HepG2 (cell line): ENCODE data around the gene HYAL1. TPM values are rescaled to one million over a fixed set of nuclear protein-coding genes. Genes with fewer than 3 reads are reported as not detected.

Source experiments
- ARHGAP35 ChIP-seq: sonication (generic); formaldehyde crosslinking; IDR thresholded peaks from 2 replicates; pipeline ENCODE4 v1.9.0; 2022; ENCODE audit warnings: mild to moderate bottlenecking, inconsistent platforms, moderate library complexity, missing genetic modification reagents, borderline replicate concordance
- ERF ChIP-seq: IDR thresholded peaks from 2 replicates; pipeline ENCODE4 v1.6.1; 2018; ENCODE audit warnings: missing biosample characterization, missing genetic modification reagents
- GABPA ChIP-seq, 2 experiments: IDR thresholded peaks; 2 replicates each; pipeline ENCODE4 v1.6.1; 2011 to 2016; ENCODE audit warnings: low read depth in 2 of 2, low read length in 1 of 2, missing biosample characterization in 1 of 2, missing genetic modification characterization in 1 of 2
- HNF4A ChIP-seq: sonication (generic); formaldehyde crosslinking; IDR thresholded peaks from 2 replicates; pipeline ENCODE4 v1.4.0; 2020; ENCODE audit warnings: missing genetic modification reagents
- HOXA9 ChIP-seq: sonication (generic); formaldehyde crosslinking; IDR thresholded peaks from 2 replicates; pipeline ENCODE4 v1.8.1; 2022; ENCODE audit warnings: missing genetic modification reagents, mild to moderate bottlenecking, moderate library complexity, borderline replicate concordance
- LCORL ChIP-seq, 2 experiments: fragments of 450-650 bp in 1 of 2; sonication (generic) in 1 of 2; formaldehyde crosslinking in 1 of 2; IDR thresholded peaks; 2 replicates each; pipeline versions ENCODE4 v1.5.0 to v1.6.1; 2017 to 2020; ENCODE audit warnings: antibody characterized with exemption in 1 of 2, missing genetic modification reagents in 1 of 2
- MAZ ChIP-seq, 2 experiments: sonication (generic) in 1 of 2; formaldehyde crosslinking in 1 of 2; IDR thresholded peaks; 2 replicates each; pipeline versions ENCODE4 v1.5.0 to v1.6.1; 2012 to 2020; ENCODE audit warnings: low read depth in 2 of 2, mild to moderate bottlenecking in 2 of 2, borderline replicate concordance in 1 of 2, improper control_type of control experiment in 1 of 2, low read length in 1 of 2, missing genetic modification reagents in 1 of 2, moderate library complexity in 1 of 2
- NCOA1 ChIP-seq: sonication (generic); formaldehyde crosslinking; IDR thresholded peaks from 2 replicates; pipeline ENCODE4 v1.9.0; 2021; ENCODE audit warnings: missing genetic modification reagents
- NFRKB ChIP-seq: fragments of 450-650 bp; IDR thresholded peaks from 2 replicates; pipeline ENCODE4 v1.6.1; 2017
- REST ChIP-seq, 2 experiments: IDR thresholded peaks; 2 replicates each; pipeline ENCODE4 v1.6.1; 2011 to 2012; ENCODE audit warnings: low read length in 2 of 2, borderline replicate concordance in 1 of 2, low read depth in 1 of 2, mild to moderate bottlenecking in 1 of 2, moderate library complexity in 1 of 2
- TEAD3 ChIP-seq: optimal IDR thresholded peaks from 2 replicates; pipeline ENCODE3; 2016; ENCODE audit warnings: borderline replicate concordance
- ZBTB7B ChIP-seq: sonication (generic); formaldehyde crosslinking; IDR thresholded peaks from 2 replicates; pipeline ENCODE4 v1.4.0; 2020; ENCODE audit warnings: missing genetic modification reagents
- ZFP1 ChIP-seq: IDR thresholded peaks from 2 replicates; pipeline ENCODE4 v1.6.1; 2016
- ZNF710 ChIP-seq: sonication (generic); formaldehyde crosslinking; IDR thresholded peaks from 2 replicates; pipeline ENCODE4 v1.5.0; 2020; ENCODE audit warnings: mild to moderate bottlenecking, missing genetic modification reagents, borderline replicate concordance
- ZSCAN25 ChIP-seq: sonication (generic); formaldehyde crosslinking; IDR thresholded peaks from 2 replicates; pipeline ENCODE4 v1.8.0; 2022; ENCODE audit warnings: mild to moderate bottlenecking, missing genetic modification reagents
- polyA plus RNA-seq, 8 experiments: library from polyadenylated mRNA; depleted of rRNA in 3 of 8; stranded (reverse) in 7 of 8; unstranded in 1 of 8; fragments of >200 nt; fragmentation: Illumina TruSeq in 4 of 8; extraction: Trizol in 4 of 8; gene quantifications; 2 replicates each; pipeline versions ENCODE4 v1.2.1 to v1.2.3, GENCODE V29; 2011 to 2016; ENCODE audit warnings: low read depth in 4 of 8, missing spikeins in 1 of 8, mixed read lengths in 1 of 8; ENCODE audit not compliant: insufficient read depth in 1 of 8
- total RNA-seq, 5 experiments: library from RNA; depleted of rRNA; stranded (reverse); fragments of >200 nt; fragmentation: Illumina TruSeq; extraction: Trizol; gene quantifications; 2 replicates each; pipeline ENCODE4 v1.2.3, GENCODE V29; 2016; ENCODE audit warnings: low read depth in 1 of 5
- TF ChIP-seq, protein P1 (sequence below): sonication (generic); formaldehyde crosslinking; IDR thresholded peaks from 2 replicates; pipeline ENCODE4 v1.9.0; 2021; ENCODE audit warnings: mild to moderate bottlenecking, missing genetic modification reagents

HYAL1 gene
- total and polyA plus RNA-seq, 2 of the 13 experiments (the other 11 are each of a cell fraction or from before 2014, with no cell fraction given) = 76.5 to 193 TPM

- TF ChIP-seq HNF4A (CRISPR knock-in tag) (peak; percentile 77), ARHGAP35 (CRISPR knock-in tag) (no peak), TEAD3 (CRISPR knock-in tag) (peak; percentile 85), MAZ (IDR thresholded peaks at IDR 0.05; ENCODE audit: borderline replicate concordance, low read depth, low read length) (0 out of 2 replicates have a peak, but pooled peaks have one; percentile 47), MAZ (CRISPR knock-in tag; IDR thresholded peaks at IDR 0.05; ENCODE audit: low read depth) (peak; percentile 73), NFRKB (no peak), NCOA1 (CRISPR knock-in tag) (peak; percentile 77; the same call in 1 of the 2 replicates), ZNF710 (CRISPR knock-in tag) (peak; percentile 78; the same call in 1 of the 2 replicates), HOXA9 (CRISPR knock-in tag) (no peak), ZFP1 (CRISPR knock-in tag) (no peak), LCORL (IDR thresholded peaks at IDR 0.05) (no peak), LCORL (CRISPR knock-in tag; IDR thresholded peaks at IDR 0.05) (peak; percentile 78), ZSCAN25 (CRISPR knock-in tag) (0 out of 2 replicates have a peak, but pooled peaks have one; percentile 29), ZBTB7B (peak; percentile 71), GABPA (IDR thresholded peaks at IDR 0.05; ENCODE audit: low read depth, low read length) (no peak), GABPA (CRISPR knock-in tag; IDR thresholded peaks at IDR 0.05; ENCODE audit: low read depth) (no peak), REST (IDR thresholded peaks at IDR 0.05; ENCODE audit: borderline replicate concordance in 1 of 2, low read depth in 1 of 2, low read length in 2 of 2) (0 out of 4 replicates have a peak, but pooled peaks of 1 of the 2 experiments have one; percentile 24), ERF (CRISPR knock-in tag) (peak; percentile 18; the same call in 1 of the 2 replicates)
- TF ChIP-seq, protein P1, sequence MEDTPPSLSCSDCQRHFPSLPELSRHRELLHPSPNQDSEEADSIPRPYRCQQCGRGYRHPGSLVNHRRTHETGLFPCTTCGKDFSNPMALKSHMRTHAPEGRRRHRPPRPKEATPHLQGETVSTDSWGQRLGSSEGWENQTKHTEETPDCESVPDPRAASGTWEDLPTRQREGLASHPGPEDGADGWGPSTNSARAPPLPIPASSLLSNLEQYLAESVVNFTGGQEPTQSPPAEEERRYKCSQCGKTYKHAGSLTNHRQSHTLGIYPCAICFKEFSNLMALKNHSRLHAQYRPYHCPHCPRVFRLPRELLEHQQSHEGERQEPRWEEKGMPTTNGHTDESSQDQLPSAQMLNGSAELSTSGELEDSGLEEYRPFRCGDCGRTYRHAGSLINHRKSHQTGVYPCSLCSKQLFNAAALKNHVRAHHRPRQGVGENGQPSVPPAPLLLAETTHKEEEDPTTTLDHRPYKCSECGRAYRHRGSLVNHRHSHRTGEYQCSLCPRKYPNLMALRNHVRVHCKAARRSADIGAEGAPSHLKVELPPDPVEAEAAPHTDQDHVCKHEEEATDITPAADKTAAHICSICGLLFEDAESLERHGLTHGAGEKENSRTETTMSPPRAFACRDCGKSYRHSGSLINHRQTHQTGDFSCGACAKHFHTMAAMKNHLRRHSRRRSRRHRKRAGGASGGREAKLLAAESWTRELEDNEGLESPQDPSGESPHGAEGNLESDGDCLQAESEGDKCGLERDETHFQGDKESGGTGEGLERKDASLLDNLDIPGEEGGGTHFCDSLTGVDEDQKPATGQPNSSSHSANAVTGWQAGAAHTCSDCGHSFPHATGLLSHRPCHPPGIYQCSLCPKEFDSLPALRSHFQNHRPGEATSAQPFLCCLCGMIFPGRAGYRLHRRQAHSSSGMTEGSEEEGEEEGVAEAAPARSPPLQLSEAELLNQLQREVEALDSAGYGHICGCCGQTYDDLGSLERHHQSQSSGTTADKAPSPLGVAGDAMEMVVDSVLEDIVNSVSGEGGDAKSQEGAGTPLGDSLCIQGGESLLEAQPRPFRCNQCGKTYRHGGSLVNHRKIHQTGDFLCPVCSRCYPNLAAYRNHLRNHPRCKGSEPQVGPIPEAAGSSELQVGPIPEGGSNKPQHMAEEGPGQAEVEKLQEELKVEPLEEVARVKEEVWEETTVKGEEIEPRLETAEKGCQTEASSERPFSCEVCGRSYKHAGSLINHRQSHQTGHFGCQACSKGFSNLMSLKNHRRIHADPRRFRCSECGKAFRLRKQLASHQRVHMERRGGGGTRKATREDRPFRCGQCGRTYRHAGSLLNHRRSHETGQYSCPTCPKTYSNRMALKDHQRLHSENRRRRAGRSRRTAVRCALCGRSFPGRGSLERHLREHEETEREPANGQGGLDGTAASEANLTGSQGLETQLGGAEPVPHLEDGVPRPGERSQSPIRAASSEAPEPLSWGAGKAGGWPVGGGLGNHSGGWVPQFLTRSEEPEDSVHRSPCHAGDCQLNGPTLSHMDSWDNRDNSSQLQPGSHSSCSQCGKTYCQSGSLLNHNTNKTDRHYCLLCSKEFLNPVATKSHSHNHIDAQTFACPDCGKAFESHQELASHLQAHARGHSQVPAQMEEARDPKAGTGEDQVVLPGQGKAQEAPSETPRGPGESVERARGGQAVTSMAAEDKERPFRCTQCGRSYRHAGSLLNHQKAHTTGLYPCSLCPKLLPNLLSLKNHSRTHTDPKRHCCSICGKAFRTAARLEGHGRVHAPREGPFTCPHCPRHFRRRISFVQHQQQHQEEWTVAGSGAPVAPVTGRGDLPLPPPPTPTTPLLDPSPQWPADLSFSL (CRISPR knock-in tag) = no peak
Measured at GRCh38 chr3:50268703-50269451, 34.5 kb downstream of the HYAL1 start, which contains the start of gene SEMA3B (continued).
